SH-SY5Y (cell line): ENCODE data around the gene IL10.

Experiments
- GATA2 ChIP-seq: IDR thresholded peaks from 2 replicates; pipeline ENCODE4 v1.6.1; 2011; ENCODE audit warnings: mild to moderate bottlenecking, low read depth, low read length
- GATA3 ChIP-seq: IDR thresholded peaks from 2 replicates; pipeline ENCODE4 v1.6.1; 2011; ENCODE audit warnings: low read depth, mild to moderate bottlenecking, low read length, moderate library complexity

The IL10 gene

GRCh38 chr1:206721454-206721853 is 50.8 kb downstream of the IL10 start:
- TF ChIP-seq GATA2 (no peak), GATA3 (no peak)

GRCh38 chr1:206719169-206719839 is 53.0 kb downstream of the IL10 start:
- no peak for TF ChIP-seq GATA3
- no peak for TF ChIP-seq GATA2

- TF ChIP-seq GATA3, result no peak
Measured at GRCh38 chr1:206717674-206717989, 54.7 kb downstream of the IL10 start.
